HG03342 (cell line): Measurements from ENCODE around the gene NUP210L.
A peak's percentile ranks its signal among the peaks of the same experiment; 100 is the strongest.
"Not testable (repeated sequence)": the region's sequence is repeated elsewhere in the genome, so short reads cannot be mapped to it uniquely, and the experiment has no call there.

ENCODE experiments used
- ATAC-seq: cut with Tn5 transposase; IDR thresholded peaks from one replicate; pipeline ENCODE4 v1.9.1; 2021; ENCODE audit warnings: mild to moderate bottlenecking, moderate library complexity; ENCODE audit not compliant: unreplicated experiment

The NUP210L gene

GRCh38 chr1:153995640-153996039 is 159.2 kb downstream of the NUP210L start:
- ATAC-seq, result no peak

GRCh38 chr1:153995202-153995601 is 159.7 kb downstream of the NUP210L start:
- ATAC-seq, result no peak

GRCh38 chr1:153991806-153992205 is 163.1 kb downstream of the NUP210L start:
- ATAC-seq, result no peak

- ATAC-seq, result no peak
Observed at GRCh38 chr1:153991151-153991630, 163.7 kb downstream of the NUP210L start.

- ATAC-seq, result peak; percentile 73
Observed at GRCh38 chr1:153990468-153991150, 164.3 kb downstream of the NUP210L start, which contains the start of gene RPS27. RPS27 (plus strand) TSS chr1:153990762; CDS start chr1:153990797, 35 bp downstream.

- ATAC-seq, result no peak
Observed at GRCh38 chr1:153987621-153988020, 167.3 kb downstream of the NUP210L start.

- no peak for ATAC-seq
Observed at GRCh38 chr1:153985941-153986761, 168.7 kb downstream of the NUP210L start, which contains the start of gene RAB13. RAB13 (minus strand) TSS chr1:153986339; CDS start chr1:153986236, 103 bp downstream.

- ATAC-seq, result no peak
Observed at GRCh38 chr1:153985341-153985912, 169.4 kb downstream of the NUP210L start.

- no peak for ATAC-seq
Observed at GRCh38 chr1:153984123-153984894, 170.6 kb downstream of the NUP210L start.

GRCh38 chr1:153981735-153982134 is 173.1 kb downstream of the NUP210L start:
- not testable (repeated sequence) for ATAC-seq

GRCh38 chr1:153979091-153979490 is 175.8 kb downstream of the NUP210L start:
- ATAC-seq, result not testable (repeated sequence)

GRCh38 chr1:153978274-153978909 is 176.5 kb downstream of the NUP210L start:
- no peak for ATAC-seq

GRCh38 chr1:153977250-153978240 is 177.3 kb downstream of the NUP210L start, which contains the start of gene JTB:
JTB (minus strand) TSS chr1:153977674; CDS start chr1:153977252, 422 bp downstream.
- peak; percentile 68 for ATAC-seq

GRCh38 chr1:153976819-153977249 is 178.0 kb downstream of the NUP210L start:
- no peak for ATAC-seq

GRCh38 chr1:153973525-153973924 is 181.3 kb downstream of the NUP210L start:
- no peak for ATAC-seq

- ATAC-seq, result no peak
Observed at GRCh38 chr1:153973071-153973470, 181.8 kb downstream of the NUP210L start.

- ATAC-seq, result no peak
Observed at GRCh38 chr1:153970346-153970745, 184.5 kb downstream of the NUP210L start.

- ATAC-seq, result no peak
Observed at GRCh38 chr1:153968972-153969371, 185.9 kb downstream of the NUP210L start.

GRCh38 chr1:153968408-153968807 is 186.5 kb downstream of the NUP210L start:
- ATAC-seq, result no peak
